LNCAP (cell line): ENCODE measurements around the gene CYP27B1.

Source experiments
- TF ChIP-seq, protein P1 (sequence below): fragments of 450-650 bp; IDR thresholded peaks from 2 replicates; pipeline ENCODE4 v1.5.1; 2017; ENCODE audit warnings: mild to moderate bottlenecking

The CYP27B1 gene

DNA sequence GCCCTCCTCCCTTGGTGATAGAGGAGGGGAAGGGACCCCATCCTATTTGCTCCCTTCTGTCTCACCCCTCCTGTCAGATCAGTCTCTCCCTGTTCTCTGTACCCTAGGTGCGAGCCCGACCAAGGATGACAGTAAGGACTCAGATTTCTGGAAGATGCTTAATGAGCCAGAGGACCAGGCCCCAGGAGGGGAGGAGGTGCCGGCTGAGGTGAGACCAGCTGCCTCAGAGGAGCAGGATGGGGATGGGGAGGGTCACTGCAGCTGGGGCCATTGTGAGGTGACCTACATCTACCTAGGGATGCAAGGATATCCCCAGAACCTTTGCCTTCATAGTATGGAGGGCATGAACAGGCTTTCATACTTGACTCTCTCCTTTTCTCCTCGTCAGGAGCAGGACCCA is 50.6 kb downstream of the CYP27B1 start:
- TF ChIP-seq, protein P1, sequence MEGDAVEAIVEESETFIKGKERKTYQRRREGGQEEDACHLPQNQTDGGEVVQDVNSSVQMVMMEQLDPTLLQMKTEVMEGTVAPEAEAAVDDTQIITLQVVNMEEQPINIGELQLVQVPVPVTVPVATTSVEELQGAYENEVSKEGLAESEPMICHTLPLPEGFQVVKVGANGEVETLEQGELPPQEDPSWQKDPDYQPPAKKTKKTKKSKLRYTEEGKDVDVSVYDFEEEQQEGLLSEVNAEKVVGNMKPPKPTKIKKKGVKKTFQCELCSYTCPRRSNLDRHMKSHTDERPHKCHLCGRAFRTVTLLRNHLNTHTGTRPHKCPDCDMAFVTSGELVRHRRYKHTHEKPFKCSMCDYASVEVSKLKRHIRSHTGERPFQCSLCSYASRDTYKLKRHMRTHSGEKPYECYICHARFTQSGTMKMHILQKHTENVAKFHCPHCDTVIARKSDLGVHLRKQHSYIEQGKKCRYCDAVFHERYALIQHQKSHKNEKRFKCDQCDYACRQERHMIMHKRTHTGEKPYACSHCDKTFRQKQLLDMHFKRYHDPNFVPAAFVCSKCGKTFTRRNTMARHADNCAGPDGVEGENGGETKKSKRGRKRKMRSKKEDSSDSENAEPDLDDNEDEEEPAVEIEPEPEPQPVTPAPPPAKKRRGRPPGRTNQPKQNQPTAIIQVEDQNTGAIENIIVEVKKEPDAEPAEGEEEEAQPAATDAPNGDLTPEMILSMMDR: no peak

DNA sequence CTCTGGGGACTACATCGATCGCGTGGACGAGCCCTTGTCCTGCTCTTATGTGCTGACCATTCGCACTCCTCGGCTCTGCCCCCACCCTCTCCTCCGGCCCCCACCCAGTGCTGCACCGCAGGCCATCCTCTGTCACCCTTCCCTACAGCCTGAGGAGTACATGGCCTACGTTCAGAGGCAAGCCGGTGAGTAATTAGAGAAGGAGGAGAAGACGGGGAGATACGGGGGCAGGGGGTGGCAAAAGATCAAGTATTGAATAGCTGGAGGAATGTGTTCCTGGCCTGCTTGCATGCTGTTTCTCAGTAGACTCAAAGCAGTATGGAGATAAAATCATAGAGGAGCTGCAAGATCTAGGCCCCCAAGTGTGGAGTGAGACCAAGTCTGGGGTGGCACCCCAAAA is 51.1 kb downstream of the CYP27B1 start:
- TF ChIP-seq, protein P1: no peak

DNA sequence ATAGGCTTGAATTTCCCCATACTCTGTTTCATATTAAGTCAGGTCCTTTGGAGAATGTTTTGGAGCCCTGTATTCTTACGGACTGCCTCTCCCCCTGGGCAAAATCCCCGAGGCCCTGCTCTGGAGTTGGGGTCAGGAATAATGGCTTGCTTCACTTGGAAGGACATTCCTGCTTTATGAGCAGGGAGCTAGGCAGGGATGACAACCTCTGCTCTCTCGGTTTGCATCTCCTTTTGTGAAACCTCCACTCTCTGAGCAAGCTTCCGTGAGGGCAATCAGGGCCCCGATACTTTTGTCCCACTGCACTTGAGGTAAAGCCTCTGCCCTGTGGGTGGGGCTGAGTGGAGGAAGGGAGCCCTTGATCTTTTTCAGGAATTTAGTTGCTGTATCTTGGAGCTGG is 53.7 kb downstream of the CYP27B1 start:
- TF ChIP-seq, protein P1: no peak

DNA sequence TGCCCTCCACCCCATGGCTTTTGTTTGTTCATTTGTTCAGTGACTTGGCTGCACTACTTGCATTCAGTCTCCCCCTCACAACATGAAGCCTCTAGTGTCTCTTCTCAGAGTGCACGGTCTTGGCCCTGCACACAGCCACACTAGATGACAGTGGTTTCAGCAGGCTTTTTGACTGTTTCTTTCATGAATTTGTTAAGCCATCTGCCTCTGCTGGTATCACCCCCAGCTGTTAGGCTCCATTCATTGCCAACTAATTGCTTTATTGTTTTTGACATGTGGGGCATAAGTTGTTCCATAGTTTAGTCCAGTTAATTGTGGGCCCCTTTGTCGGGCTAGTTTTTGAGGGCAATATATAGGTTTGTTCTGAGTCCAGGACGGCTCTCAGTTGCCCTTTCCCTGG is 54.2 kb downstream of the CYP27B1 start:
- TF ChIP-seq, protein P1: no peak
